Subcutaneous abdominal adipose tissue (tissue), 5 donors: ENCODE measurements around the gene SORL1.

Experiments
- H3K27ac ChIP-seq: one replicate; pipeline ENCODE4 v1.7.0; 2013; ENCODE audit warnings: low read depth, mild to moderate bottlenecking, inconsistent platforms, low read length, moderate library complexity
- H3K27me3 ChIP-seq, 5 donors: one replicate each; pipeline ENCODE4 v1.7.0; 2013; ENCODE audit warnings: low read length in 5 of 5, inconsistent platforms in 1 of 5; ENCODE audit not compliant: control insufficient read depth in 5 of 5, insufficient read depth in 4 of 5
- H3K36me3 ChIP-seq, 5 donors: one replicate each; pipeline ENCODE4 v1.7.0; 2013; ENCODE audit warnings: low read length in 5 of 5; ENCODE audit not compliant: control insufficient read depth in 5 of 5, insufficient read depth in 5 of 5
- H3K4me1 ChIP-seq, 5 donors: one replicate each; pipeline ENCODE4 v1.7.0; 2013; ENCODE audit warnings: low read length in 5 of 5, mild to moderate bottlenecking in 3 of 5, moderate library complexity in 1 of 5; ENCODE audit not compliant: control insufficient read depth in 5 of 5, insufficient read depth in 5 of 5
- H3K4me3 ChIP-seq, 5 donors: one replicate each; pipeline ENCODE4 v1.7.0; 2013; ENCODE audit warnings: low read length in 5 of 5, low read depth in 1 of 5
- H3K9ac ChIP-seq, 5 donors: one replicate each; pipeline ENCODE4 v1.7.0; 2013; ENCODE audit warnings: low read length in 5 of 5, mild to moderate bottlenecking in 4 of 5, moderate library complexity in 3 of 5
- H3K9me3 ChIP-seq, 5 donors: one replicate each; pipeline ENCODE4 v1.7.0; 2013; ENCODE audit warnings: low read length in 5 of 5; ENCODE audit not compliant: control insufficient read depth in 5 of 5
- donor health status: healthy.
- donor health status: healthy.
- donor health status: healthy.
- donor health status: healthy.
- donor health status: healthy.

Gene SORL1

DNA sequence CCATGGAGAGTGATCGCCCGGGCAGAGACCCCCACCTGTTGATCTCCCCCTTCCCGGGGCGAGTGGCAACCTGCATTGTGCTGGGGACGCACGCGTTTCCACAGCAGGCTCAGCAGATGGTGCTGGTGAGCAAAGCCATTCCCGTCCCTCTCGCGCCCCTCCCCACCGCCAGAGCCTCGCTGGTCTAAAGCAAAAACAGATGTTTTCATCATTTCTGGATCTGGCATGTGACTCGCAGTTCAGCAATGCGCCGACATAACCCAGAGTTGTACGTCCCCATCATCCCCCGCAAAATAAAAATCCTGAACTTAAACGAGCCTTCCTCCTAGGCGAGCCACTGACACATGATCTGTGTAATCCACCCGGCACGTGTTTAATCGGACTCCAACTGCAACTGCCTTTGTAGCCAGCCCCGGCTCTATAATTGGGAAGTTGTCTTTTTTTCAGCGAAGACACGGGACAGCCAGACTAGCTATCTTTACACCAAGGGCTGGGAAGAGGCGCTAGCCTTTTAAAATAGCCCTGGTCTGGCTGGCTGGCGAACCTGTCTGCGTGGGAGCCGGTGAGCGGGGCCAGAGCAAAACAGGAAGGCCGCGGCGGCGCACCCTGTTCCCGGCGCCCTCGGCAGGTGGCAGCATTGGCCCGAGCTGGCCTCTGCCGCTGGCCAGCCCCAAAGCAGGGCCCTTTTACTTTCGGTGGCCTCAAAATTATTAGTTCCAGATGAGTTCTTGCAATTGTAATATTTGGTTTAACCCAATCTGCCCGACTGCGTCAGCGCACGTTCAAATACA, 203.6 kb downstream of the SORL1 start:
- Histone ChIP-seq H3K9me3 (no peaks in the 10 kb centered on the region), H3K27ac (peak overlapping the region; percentile 96), H3K4me1 (peaks cover 2 to 19% (median 18%) of the 10 kb centered on the region in 5 donors), H3K9ac (peak overlapping the region; percentile 68 to 84 (median 76)), H3K36me3 (no peaks in the 10 kb centered on the region), H3K4me3 (peak overlapping the region; percentile 59 to 68 (median 66)), H3K27me3 (peaks cover 0 to 4% (median 0%) of the 10 kb centered on the region in 5 donors)

DNA sequence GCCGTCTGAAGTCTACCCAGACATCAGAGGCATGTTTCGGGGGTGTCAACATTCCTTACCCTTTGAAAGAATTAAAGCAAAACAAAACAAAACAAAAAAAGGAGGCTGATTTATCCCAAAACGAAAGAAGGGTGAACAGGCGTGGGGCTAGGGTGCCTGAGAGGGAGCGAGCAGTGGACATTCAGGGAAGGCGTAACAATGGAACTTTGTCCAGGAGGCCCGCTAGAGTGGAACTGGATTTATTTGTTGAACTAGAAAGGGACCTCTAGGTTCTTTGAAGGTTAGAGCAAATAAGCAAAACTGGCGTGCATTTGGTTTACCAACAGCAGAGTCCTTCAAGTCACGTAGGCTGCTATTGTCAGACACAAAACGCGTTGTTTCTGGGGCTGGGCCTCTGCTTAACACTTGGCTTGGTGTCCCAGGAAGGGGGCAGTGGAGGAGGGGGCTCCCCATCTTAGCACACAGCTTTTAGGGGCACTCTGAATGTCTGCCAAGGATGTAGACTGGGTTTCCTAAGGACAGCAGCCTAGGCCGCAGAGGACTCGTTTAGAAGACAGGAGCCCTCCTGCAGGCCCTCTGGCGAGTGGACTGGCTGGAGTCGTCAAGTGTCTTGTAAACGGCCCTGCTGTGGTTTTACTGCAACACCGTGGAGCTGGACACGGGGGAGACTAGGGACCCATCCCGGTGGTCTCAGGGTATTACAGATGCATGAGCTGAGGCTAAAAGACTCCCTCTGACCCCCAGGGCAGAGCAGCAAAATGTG, 204.4 kb downstream of the SORL1 start:
- H3K27me3 ChIP-seq: peaks cover 0 to 4% (median 0%) of the 10 kb centered on the region in 5 donors
- peak overlapping the region; percentile 96 for H3K27ac ChIP-seq
- peak overlapping the region; percentile 44 to 68 (median 59) for H3K4me3 ChIP-seq
- no peaks in the 10 kb centered on the region for H3K9me3 ChIP-seq
- H3K9ac ChIP-seq: peak overlapping the region; percentile 39 to 84 (median 76)
- H3K4me1 ChIP-seq: peaks cover 2 to 19% (median 18%) of the 10 kb centered on the region in 5 donors
- no peaks in the 10 kb centered on the region for H3K36me3 ChIP-seq

DNA sequence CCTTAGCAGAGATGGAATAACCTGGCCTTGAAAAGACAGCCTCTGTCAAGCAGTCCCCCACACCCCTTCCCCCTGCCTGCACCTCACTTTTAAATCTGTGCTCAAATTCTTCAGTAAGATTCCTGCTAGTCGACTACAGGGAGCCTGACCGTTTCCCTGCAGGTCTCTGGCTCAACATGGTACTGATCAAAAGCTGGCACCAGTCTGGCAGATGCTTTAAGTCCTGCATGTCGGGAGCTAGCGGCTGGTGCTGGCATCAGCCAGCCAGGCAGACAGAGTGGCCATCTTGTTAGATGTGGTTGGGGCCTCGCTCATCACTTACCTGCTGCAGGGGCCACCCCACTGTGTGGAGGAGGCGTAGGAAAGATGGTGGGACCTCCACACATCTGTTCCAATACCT, 205.0 kb downstream of the SORL1 start:
- H3K27ac ChIP-seq: no peak overlapping the region
- no peaks in the 10 kb centered on the region for H3K36me3 ChIP-seq
- H3K9me3 ChIP-seq: no peaks in the 10 kb centered on the region
- H3K27me3 ChIP-seq: peaks cover 0 to under 1% (median 0%) of the 10 kb centered on the region in 5 donors
- H3K4me1 ChIP-seq: peaks cover 2 to 23% (median 19%) of the 10 kb centered on the region in 5 donors
- no peak overlapping the region for H3K4me3 ChIP-seq
- H3K9ac ChIP-seq: no peak overlapping the region

DNA sequence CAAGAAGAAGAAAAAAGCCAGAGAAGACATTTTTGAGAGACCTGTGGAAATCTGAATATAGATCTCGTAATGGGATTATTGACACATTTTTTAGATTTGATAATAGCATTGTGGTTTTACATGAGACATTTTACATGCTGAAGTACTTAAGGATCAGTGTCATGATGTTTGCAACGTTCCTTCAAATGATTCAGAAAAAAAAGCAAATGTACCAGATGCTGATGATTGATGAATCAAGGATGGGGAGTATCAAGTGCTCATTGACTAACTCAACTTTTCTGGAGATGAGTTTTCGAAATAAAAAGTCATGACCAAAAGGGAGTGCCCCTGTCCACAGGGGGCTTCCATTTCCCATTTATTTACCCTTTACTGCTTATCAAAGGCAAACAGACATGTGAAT, 207.7 kb downstream of the SORL1 start:
- Histone ChIP-seq H3K27ac (no peak overlapping the region), H3K4me3 (no peak overlapping the region), H3K27me3 (no peaks in the 10 kb centered on the region), H3K36me3 (no peaks in the 10 kb centered on the region), H3K9me3 (no peaks in the 10 kb centered on the region), H3K9ac (no peak overlapping the region), H3K4me1 (peaks cover 2 to 22% (median 18%) of the 10 kb centered on the region in 5 donors)

DNA sequence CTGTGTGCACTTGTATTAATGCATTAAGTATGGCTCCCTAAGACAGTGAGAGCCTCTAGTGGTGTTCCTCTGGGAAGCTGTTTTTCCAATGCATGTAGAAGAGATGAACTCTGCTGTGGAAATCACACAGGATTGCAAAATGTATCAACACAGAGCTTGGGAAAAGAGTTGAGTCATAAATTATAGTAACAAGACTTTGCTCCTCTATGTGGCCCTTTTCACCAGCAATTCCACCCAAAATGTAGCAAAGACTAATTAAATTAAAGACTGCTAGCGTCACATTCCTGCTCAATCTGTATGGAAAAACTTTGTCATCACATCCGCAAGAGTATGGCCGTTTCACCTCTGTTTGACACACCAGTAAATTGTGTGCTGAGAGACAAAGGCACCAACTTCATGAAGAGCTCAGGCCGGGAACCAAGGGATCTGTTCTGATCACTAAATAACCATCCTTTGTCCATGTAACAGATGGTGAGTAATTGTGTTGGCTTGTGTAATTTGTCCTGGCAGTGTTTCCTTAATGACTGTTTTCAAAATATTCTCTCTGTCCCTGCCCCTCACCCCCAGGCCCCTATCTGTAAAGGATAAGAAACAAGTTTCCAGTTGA, 209.9 kb downstream of the SORL1 start:
- H3K9ac ChIP-seq: peak overlapping the region in 1 of 5 donors; percentile 9
- peaks cover 0 to 7% (median 4%) of the 10 kb centered on the region in 5 donors for H3K4me1 ChIP-seq
- H3K9me3 ChIP-seq: no peaks in the 10 kb centered on the region
- peak overlapping the region; percentile 19 for H3K27ac ChIP-seq
- H3K27me3 ChIP-seq: no peaks in the 10 kb centered on the region
- no peaks in the 10 kb centered on the region for H3K36me3 ChIP-seq
- no peak overlapping the region for H3K4me3 ChIP-seq

- Histone ChIP-seq H3K36me3 (no peaks in the 10 kb centered on the region), H3K9ac (no peak overlapping the region), H3K27me3 (no peaks in the 10 kb centered on the region)
These were observed 212.0 kb downstream of the SORL1 start for GRCh38 chr11:121664144-121664543.

GRCh38 chr11:121665206-121665838, 213.2 kb downstream of the SORL1 start:
- Histone ChIP-seq H3K27me3 (no peaks in the 10 kb centered on the region), H3K9ac (no peak overlapping the region), H3K36me3 (no peaks in the 10 kb centered on the region), H3K4me3 (no peak overlapping the region), H3K9me3 (no peaks in the 10 kb centered on the region), H3K4me1 (peaks cover 0 to 7% (median 4%) of the 10 kb centered on the region in 5 donors), H3K27ac (no peak overlapping the region)

More at GRCh38 chr11:121664144-121664543, 212.0 kb downstream of the SORL1 start:
- H3K4me1 ChIP-seq: peaks cover 0 to 7% (median 4%) of the 10 kb centered on the region in 5 donors
- H3K9me3 ChIP-seq: no peaks in the 10 kb centered on the region
- no peak overlapping the region for H3K27ac ChIP-seq
- H3K4me3 ChIP-seq: no peak overlapping the region

- Histone ChIP-seq H3K4me3 (no peak overlapping the region), H3K9ac (no peak overlapping the region), H3K36me3 (no peaks in the 10 kb centered on the region), H3K9me3 (no peaks in the 10 kb centered on the region), H3K27me3 (no peaks in the 10 kb centered on the region), H3K4me1 (peaks cover 0 to 11% (median 8%) of the 10 kb centered on the region in 5 donors), H3K27ac (no peak overlapping the region)
These were observed 215.7 kb downstream of the SORL1 start for GRCh38 chr11:121667836-121668235.

DNA sequence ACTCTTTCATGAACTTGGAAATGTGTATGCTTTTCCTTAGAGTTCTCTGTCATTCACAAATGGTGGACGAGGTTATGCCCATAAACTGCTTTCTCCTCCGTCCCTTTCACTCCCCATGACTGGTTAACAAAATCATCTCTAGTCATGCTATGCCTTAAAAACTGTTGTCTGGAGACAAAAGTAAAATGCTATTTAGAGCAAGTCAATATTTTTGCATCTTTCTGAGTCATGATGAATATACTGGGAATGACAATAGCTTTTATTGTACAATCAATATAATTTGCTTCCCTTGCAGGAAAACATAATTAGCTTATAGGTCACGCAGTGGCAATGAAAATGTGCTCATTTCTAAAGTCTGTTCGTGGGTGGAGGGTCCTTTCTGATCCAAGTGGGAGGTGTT, 217.3 kb downstream of the SORL1 start:
- Histone ChIP-seq H3K4me3 (no peak overlapping the region), H3K27me3 (no peaks in the 10 kb centered on the region), H3K36me3 (no peaks in the 10 kb centered on the region), H3K9me3 (no peaks in the 10 kb centered on the region), H3K9ac (no peak overlapping the region), H3K27ac (no peak overlapping the region), H3K4me1 (peaks cover 0 to 17% (median 16%) of the 10 kb centered on the region in 5 donors)
